HepG2 (cell line): Measurements from ENCODE around the gene SETD1B. TPM values are rescaled to one million over a fixed set of nuclear protein-coding genes. Genes with fewer than 3 reads are reported as not detected.

Source experiments
- EED ChIP-seq: sonication (generic); formaldehyde crosslinking; IDR thresholded peaks from 2 replicates; pipeline ENCODE4 v1.5.0; 2020; ENCODE audit warnings: mild to moderate bottlenecking, missing genetic modification reagents
- ELF1 ChIP-seq: sonication (generic); formaldehyde crosslinking; IDR thresholded peaks from 2 replicates; pipeline ENCODE4 v1.4.0; 2020; ENCODE audit warnings: missing genetic modification reagents
- KDM3A ChIP-seq: IDR thresholded peaks from 2 replicates; pipeline ENCODE4 v1.6.1; 2018; ENCODE audit warnings: low read depth, missing compliant biosample characterization
- NONO ChIP-seq, 2 experiments: fragments of 450-650 bp in 1 of 2; sonication (generic) in 1 of 2; formaldehyde crosslinking in 1 of 2; IDR thresholded peaks in 1 of 2; conservative IDR thresholded peaks in 1 of 2; 2 replicates each; pipeline versions ENCODE4 v1.6.1 to v1.8.0; 2017 to 2022; ENCODE audit warnings: mild to moderate bottlenecking in 1 of 2, missing genetic modification reagents in 1 of 2, moderate library complexity in 1 of 2
- SALL1 ChIP-seq: sonication (generic); formaldehyde crosslinking; IDR thresholded peaks from 2 replicates; pipeline ENCODE4 v1.8.0; 2022; ENCODE audit warnings: mild to moderate bottlenecking, missing genetic modification reagents
- SIX1 ChIP-seq: sonication (generic); formaldehyde crosslinking; IDR thresholded peaks from 2 replicates; pipeline ENCODE4 v1.4.0; 2020; ENCODE audit warnings: missing genetic modification reagents, borderline replicate concordance
- SOX6 ChIP-seq, 2 experiments: fragments of 450-650 bp in 1 of 2; sonication (generic) in 1 of 2; formaldehyde crosslinking in 1 of 2; IDR thresholded peaks; 2 replicates each; pipeline versions ENCODE4 v1.4.0 to v1.6.1; 2017 to 2020; ENCODE audit warnings: antibody characterized with exemption in 1 of 2, mild to moderate bottlenecking in 1 of 2, missing genetic modification reagents in 1 of 2
- TOPORS ChIP-seq: sonication (generic); formaldehyde crosslinking; IDR thresholded peaks from 2 replicates; pipeline ENCODE4 v1.8.0; 2023; ENCODE audit warnings: mild to moderate bottlenecking, missing genetic modification reagents
- ZFX ChIP-seq: sonication (generic); formaldehyde crosslinking; IDR thresholded peaks from 2 replicates; pipeline ENCODE4 v1.4.0; 2020; ENCODE audit warnings: mild to moderate bottlenecking, low read depth, missing genetic modification reagents, moderate library complexity
- ZNF354B ChIP-seq: sonication (generic); formaldehyde crosslinking; IDR thresholded peaks from 2 replicates; pipeline ENCODE4 v1.8.0; 2022; ENCODE audit warnings: mild to moderate bottlenecking, missing genetic modification reagents
- polyA plus RNA-seq, 8 experiments: library from polyadenylated mRNA; depleted of rRNA in 3 of 8; stranded (reverse) in 7 of 8; unstranded in 1 of 8; fragments of >200 nt; fragmentation: Illumina TruSeq in 4 of 8; extraction: Trizol in 4 of 8; gene quantifications; 2 replicates each; pipeline versions ENCODE4 v1.2.1 to v1.2.3, GENCODE V29; 2011 to 2016; ENCODE audit warnings: low read depth in 4 of 8, missing spikeins in 1 of 8, mixed read lengths in 1 of 8; ENCODE audit not compliant: insufficient read depth in 1 of 8
- total RNA-seq, 5 experiments: library from RNA; depleted of rRNA; stranded (reverse); fragments of >200 nt; fragmentation: Illumina TruSeq; extraction: Trizol; gene quantifications; 2 replicates each; pipeline ENCODE4 v1.2.3, GENCODE V29; 2016; ENCODE audit warnings: low read depth in 1 of 5
- TF ChIP-seq, protein P1 (sequence below): sonication (generic); formaldehyde crosslinking; conservative IDR thresholded peaks from 2 replicates; pipeline ENCODE4 v1.4.0; 2020; ENCODE audit warnings: mild to moderate bottlenecking, missing genetic modification reagents, moderate library complexity
- TF ChIP-seq, protein P2 (sequence below): sonication (generic); formaldehyde crosslinking; IDR thresholded peaks from 2 replicates; pipeline ENCODE4 v1.8.0; 2022; ENCODE audit warnings: mild to moderate bottlenecking, missing genetic modification reagents
- TF ChIP-seq, protein P3 (sequence below): sonication (generic); formaldehyde crosslinking; IDR thresholded peaks from 2 replicates; pipeline ENCODE4; 2020; ENCODE audit warnings: missing genetic modification reagents, mild to moderate bottlenecking, borderline replicate concordance
- TF ChIP-seq, protein P4 (sequence below): sonication (generic); formaldehyde crosslinking; conservative IDR thresholded peaks from 2 replicates; pipeline ENCODE4 v1.4.0; 2020; ENCODE audit warnings: missing genetic modification reagents
- TF ChIP-seq, protein P5 (sequence below): IDR thresholded peaks from 2 replicates; pipeline ENCODE4 v1.6.1; 2016; ENCODE audit warnings: low read depth, borderline replicate concordance
- TF ChIP-seq, protein P6 (sequence below): sonication (generic); formaldehyde crosslinking; IDR thresholded peaks from 2 replicates; pipeline ENCODE4 v1.4.0; 2020; ENCODE audit warnings: missing genetic modification reagents

Gene SETD1B
- total and polyA plus RNA-seq, 2 of the 13 experiments (the other 11 are each of a cell fraction or from before 2014, with no cell fraction given): 1.1 to 1.4 TPM

DNA sequence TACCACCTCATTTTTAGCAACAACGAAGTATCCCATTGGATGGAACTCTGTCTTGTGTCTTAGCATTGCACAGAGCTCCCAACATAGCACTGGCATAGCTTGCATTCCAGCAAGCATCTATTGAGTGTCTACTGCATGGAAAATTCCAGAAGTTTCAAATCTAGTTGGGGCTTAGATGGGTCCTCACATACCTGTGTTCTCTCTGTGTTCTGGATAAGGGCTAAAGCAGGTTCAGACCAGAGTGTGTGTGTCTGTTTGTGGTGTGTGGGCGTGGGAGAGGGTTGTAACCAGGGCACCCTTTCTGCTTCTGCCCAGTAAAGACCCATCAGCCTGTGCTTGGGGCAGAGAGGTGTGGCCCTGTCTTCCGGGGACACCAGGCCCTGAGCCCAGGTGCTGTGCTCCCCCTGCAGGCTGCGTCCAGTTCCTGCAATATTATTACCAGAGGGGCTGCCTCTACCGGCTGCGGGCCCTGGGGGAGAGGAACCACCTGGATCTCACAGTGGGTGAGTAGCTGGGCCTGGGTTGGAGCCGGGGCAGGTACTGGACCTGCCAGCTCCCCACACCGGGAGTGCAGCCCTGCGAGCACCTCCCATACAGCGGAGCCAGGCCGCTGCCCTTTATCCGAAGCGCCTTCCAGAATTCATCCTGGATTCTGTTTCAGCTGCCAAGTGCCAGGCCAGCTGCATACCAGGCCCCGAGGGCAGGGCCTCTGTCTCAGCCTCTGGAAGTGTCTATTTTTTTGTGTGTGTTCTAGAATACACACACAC lies 30.6 kb upstream of the SETD1B start (continued):
- TF ChIP-seq, protein P1, sequence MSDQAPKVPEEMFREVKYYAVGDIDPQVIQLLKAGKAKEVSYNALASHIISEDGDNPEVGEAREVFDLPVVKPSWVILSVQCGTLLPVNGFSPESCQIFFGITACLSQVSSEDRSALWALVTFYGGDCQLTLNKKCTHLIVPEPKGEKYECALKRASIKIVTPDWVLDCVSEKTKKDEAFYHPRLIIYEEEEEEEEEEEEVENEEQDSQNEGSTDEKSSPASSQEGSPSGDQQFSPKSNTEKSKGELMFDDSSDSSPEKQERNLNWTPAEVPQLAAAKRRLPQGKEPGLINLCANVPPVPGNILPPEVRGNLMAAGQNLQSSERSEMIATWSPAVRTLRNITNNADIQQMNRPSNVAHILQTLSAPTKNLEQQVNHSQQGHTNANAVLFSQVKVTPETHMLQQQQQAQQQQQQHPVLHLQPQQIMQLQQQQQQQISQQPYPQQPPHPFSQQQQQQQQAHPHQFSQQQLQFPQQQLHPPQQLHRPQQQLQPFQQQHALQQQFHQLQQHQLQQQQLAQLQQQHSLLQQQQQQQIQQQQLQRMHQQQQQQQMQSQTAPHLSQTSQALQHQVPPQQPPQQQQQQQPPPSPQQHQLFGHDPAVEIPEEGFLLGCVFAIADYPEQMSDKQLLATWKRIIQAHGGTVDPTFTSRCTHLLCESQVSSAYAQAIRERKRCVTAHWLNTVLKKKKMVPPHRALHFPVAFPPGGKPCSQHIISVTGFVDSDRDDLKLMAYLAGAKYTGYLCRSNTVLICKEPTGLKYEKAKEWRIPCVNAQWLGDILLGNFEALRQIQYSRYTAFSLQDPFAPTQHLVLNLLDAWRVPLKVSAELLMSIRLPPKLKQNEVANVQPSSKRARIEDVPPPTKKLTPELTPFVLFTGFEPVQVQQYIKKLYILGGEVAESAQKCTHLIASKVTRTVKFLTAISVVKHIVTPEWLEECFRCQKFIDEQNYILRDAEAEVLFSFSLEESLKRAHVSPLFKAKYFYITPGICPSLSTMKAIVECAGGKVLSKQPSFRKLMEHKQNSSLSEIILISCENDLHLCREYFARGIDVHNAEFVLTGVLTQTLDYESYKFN (CRISPR knock-in tag): no peak
- TF ChIP-seq ELF1 (CRISPR knock-in tag): peak; percentile 73
- TF ChIP-seq, protein P2, sequence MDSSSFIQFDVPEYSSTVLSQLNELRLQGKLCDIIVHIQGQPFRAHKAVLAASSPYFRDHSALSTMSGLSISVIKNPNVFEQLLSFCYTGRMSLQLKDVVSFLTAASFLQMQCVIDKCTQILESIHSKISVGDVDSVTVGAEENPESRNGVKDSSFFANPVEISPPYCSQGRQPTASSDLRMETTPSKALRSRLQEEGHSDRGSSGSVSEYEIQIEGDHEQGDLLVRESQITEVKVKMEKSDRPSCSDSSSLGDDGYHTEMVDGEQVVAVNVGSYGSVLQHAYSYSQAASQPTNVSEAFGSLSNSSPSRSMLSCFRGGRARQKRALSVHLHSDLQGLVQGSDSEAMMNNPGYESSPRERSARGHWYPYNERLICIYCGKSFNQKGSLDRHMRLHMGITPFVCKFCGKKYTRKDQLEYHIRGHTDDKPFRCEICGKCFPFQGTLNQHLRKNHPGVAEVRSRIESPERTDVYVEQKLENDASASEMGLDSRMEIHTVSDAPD (CRISPR knock-in tag): no peak
- TF ChIP-seq, protein P3, sequence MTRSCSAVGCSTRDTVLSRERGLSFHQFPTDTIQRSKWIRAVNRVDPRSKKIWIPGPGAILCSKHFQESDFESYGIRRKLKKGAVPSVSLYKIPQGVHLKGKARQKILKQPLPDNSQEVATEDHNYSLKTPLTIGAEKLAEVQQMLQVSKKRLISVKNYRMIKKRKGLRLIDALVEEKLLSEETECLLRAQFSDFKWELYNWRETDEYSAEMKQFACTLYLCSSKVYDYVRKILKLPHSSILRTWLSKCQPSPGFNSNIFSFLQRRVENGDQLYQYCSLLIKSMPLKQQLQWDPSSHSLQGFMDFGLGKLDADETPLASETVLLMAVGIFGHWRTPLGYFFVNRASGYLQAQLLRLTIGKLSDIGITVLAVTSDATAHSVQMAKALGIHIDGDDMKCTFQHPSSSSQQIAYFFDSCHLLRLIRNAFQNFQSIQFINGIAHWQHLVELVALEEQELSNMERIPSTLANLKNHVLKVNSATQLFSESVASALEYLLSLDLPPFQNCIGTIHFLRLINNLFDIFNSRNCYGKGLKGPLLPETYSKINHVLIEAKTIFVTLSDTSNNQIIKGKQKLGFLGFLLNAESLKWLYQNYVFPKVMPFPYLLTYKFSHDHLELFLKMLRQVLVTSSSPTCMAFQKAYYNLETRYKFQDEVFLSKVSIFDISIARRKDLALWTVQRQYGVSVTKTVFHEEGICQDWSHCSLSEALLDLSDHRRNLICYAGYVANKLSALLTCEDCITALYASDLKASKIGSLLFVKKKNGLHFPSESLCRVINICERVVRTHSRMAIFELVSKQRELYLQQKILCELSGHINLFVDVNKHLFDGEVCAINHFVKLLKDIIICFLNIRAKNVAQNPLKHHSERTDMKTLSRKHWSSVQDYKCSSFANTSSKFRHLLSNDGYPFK (CRISPR knock-in tag): no peak
- TF ChIP-seq ZNF354B (CRISPR knock-in tag): no peak
- 0 out of 2 replicates have a peak, but pooled peaks have one; percentile 25 for TF ChIP-seq TOPORS (CRISPR knock-in tag)
- TF ChIP-seq SIX1 (CRISPR knock-in tag): no peak
- 0 out of 2 replicates have a peak, but pooled peaks have one; percentile 68 for TF ChIP-seq KDM3A (CRISPR knock-in tag)
- no peak for TF ChIP-seq EED (CRISPR knock-in tag)
- TF ChIP-seq SALL1 (CRISPR knock-in tag): peak; percentile 73
- no peak for TF ChIP-seq SOX6 (IDR thresholded peaks at IDR 0.05)
- 0 out of 2 replicates have a peak, but pooled peaks have one; percentile 20 for TF ChIP-seq SOX6 (CRISPR knock-in tag; IDR thresholded peaks at IDR 0.05)
- TF ChIP-seq, protein P4, sequence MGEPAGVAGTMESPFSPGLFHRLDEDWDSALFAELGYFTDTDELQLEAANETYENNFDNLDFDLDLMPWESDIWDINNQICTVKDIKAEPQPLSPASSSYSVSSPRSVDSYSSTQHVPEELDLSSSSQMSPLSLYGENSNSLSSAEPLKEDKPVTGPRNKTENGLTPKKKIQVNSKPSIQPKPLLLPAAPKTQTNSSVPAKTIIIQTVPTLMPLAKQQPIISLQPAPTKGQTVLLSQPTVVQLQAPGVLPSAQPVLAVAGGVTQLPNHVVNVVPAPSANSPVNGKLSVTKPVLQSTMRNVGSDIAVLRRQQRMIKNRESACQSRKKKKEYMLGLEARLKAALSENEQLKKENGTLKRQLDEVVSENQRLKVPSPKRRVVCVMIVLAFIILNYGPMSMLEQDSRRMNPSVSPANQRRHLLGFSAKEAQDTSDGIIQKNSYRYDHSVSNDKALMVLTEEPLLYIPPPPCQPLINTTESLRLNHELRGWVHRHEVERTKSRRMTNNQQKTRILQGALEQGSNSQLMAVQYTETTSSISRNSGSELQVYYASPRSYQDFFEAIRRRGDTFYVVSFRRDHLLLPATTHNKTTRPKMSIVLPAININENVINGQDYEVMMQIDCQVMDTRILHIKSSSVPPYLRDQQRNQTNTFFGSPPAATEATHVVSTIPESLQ (CRISPR knock-in tag): no peak
- TF ChIP-seq, protein P5, sequence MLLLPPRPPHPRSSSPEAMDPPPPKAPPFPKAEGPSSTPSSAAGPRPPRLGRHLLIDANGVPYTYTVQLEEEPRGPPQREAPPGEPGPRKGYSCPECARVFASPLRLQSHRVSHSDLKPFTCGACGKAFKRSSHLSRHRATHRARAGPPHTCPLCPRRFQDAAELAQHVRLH (CRISPR knock-in tag): no peak
- TF ChIP-seq NONO (IDR thresholded peaks at IDR 0.05): no peak
- TF ChIP-seq NONO (CRISPR knock-in tag; conservative IDR thresholded peaks at IDR 0.05): no peak
- TF ChIP-seq ZFX (CRISPR knock-in tag): peak; percentile 49; the same call in 1 of the 2 replicates
- TF ChIP-seq, protein P6, sequence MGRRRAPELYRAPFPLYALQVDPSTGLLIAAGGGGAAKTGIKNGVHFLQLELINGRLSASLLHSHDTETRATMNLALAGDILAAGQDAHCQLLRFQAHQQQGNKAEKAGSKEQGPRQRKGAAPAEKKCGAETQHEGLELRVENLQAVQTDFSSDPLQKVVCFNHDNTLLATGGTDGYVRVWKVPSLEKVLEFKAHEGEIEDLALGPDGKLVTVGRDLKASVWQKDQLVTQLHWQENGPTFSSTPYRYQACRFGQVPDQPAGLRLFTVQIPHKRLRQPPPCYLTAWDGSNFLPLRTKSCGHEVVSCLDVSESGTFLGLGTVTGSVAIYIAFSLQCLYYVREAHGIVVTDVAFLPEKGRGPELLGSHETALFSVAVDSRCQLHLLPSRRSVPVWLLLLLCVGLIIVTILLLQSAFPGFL (CRISPR knock-in tag): no peak
